Fibroblast of mammary gland (primary cell): ENCODE results near the gene GNGT1.

Experiments used
- DNase-seq: peaks from one replicate; pipeline ENCODE4 v3.0.0-alpha.2; 2010; ENCODE audit warnings: low read depth
- H3K4me3 ChIP-seq: 2 replicates; pipeline ENCODE4 v1.5.1; 2011; ENCODE audit warnings: low read depth, mild to moderate bottlenecking, low read length, moderate library complexity; ENCODE audit not compliant: control insufficient read depth
- TF ChIP-seq, protein P1 (sequence below): conservative IDR thresholded peaks from 2 replicates; pipeline ENCODE4 v1.5.1; 2011; ENCODE audit warnings: low read depth, low read length, inconsistent platforms; ENCODE audit not compliant: control insufficient read depth, insufficient read depth

GNGT1 gene

DNA sequence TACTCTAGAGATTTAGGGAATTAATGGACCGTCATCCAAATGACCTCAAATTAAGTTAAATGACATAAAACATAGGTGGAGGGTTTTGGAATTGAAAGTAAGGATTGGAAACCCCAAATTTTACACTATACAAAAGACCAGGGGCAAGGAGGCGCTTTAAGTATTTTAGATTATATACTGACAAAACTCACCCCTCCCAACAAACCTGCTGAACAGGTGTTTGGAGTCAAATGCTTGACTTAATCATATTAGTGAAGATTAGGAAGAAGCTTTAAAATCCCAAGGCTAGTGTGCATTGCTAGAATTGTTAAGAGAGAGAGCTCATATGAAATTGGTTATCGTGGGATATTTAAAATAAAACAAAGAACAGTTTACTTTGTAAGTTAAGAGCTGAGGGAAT, at the start of gene GNGT1:
GNGT1 (plus strand) TSS at position 301 of the 400 bp plus-strand sequence. CDS start 180 bp downstream, outside the sequence.
- DNase-seq = no peak
- TF ChIP-seq, protein P1, sequence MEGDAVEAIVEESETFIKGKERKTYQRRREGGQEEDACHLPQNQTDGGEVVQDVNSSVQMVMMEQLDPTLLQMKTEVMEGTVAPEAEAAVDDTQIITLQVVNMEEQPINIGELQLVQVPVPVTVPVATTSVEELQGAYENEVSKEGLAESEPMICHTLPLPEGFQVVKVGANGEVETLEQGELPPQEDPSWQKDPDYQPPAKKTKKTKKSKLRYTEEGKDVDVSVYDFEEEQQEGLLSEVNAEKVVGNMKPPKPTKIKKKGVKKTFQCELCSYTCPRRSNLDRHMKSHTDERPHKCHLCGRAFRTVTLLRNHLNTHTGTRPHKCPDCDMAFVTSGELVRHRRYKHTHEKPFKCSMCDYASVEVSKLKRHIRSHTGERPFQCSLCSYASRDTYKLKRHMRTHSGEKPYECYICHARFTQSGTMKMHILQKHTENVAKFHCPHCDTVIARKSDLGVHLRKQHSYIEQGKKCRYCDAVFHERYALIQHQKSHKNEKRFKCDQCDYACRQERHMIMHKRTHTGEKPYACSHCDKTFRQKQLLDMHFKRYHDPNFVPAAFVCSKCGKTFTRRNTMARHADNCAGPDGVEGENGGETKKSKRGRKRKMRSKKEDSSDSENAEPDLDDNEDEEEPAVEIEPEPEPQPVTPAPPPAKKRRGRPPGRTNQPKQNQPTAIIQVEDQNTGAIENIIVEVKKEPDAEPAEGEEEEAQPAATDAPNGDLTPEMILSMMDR = no peak
- H3K4me3 ChIP-seq = no peak within 1 kb of the TSS

DNA sequence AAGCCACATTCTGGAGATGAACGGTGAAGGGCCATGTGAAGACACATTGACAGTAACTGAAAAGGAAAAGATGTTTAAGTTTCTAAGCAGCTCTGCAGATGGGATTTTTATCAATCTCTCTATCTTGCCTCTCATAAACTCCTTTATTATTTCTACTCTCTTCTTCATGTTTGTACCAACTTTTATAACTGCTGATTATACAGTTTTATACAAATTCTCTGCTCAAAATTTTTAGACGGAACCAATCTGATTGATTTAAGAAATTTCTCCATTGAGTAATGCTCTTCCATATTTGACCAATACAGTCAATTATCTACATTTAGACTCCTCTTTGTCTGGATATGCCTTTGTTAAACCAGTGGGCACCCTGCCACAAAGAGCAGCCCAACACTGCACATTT, 47.5 kb upstream of the GNGT1 start:
- H3K4me3 ChIP-seq = no peak overlapping the region

DNA sequence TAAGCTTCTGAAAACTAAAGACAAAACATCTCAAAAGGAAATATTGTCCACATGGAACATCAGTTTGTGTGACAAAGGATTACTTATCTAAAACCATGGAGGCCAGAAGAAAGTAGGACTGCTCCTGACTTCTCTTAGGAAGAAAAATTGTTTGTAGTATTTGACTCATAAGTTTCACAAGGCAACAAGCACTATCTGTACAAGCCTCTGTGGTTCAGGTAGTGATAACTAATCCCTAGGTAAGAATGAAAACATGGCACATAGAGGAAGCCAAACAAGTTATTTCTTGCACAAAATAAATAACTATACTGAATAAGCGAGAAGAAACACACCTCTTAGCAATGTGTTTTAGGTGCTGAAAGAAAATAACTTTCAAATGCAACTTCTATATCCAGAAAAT, 46.1 kb upstream of the GNGT1 start:
- TF ChIP-seq, protein P1 = no peak
- DNase-seq = no peak

More for the DNA sequence above, 47.5 kb upstream of the GNGT1 start:
- TF ChIP-seq, protein P1 = no peak
- DNase-seq = no peak

DNA sequence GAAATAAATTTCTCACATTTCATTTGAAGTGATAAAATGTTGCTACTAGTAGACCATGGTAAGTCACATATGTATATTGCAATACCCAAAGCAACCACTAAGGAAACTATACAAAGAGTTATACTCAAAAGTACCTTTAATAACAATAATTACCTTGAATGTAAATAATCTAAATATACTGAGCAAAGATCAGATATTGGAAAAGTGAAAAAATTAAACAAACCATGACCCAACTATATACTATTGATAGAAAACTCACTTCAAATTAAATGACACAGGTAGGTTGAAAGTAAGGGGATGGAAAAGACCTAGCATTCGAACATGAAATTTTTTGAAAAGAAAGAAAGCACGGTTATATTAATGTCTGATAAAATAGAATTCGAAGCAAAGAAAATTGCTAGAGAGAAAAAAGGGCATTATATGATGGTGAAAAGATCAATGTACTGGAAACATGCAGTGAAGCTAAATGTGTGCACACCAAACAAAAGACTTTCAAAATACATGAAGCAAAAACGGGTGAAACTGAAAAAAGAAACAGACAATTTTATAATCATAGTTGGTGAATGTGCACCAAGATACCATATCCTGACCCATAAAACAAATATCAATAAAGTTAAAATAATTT, 44.9 kb upstream of the GNGT1 start:
- no peak for DNase-seq
- no peak overlapping the region for H3K4me3 ChIP-seq
- TF ChIP-seq, protein P1 = peak; percentile 26

More for the DNA sequence above, 46.1 kb upstream of the GNGT1 start:
- H3K4me3 ChIP-seq = no peak overlapping the region

DNA sequence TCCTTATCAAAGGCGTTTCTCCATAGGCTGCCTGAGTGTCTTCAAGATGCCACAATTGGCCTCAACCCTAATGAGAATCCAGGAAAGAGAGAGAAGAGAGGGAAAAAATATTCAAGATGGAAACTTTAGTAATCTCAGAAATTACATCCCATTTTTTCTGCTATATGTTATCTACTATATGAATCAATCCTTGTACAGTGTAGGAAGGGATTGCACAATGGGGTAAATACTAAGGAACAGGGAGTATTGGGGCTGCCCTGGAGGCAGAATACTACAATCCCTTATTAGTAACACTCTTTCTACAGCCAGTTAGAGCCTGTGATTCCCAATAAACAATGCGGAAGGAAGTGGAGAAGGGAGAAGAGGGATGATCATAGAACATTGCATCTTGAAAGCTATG, 43.7 kb upstream of the GNGT1 start:
- TF ChIP-seq, protein P1 = no peak
- DNase-seq = no peak
- no peak overlapping the region for H3K4me3 ChIP-seq

DNA sequence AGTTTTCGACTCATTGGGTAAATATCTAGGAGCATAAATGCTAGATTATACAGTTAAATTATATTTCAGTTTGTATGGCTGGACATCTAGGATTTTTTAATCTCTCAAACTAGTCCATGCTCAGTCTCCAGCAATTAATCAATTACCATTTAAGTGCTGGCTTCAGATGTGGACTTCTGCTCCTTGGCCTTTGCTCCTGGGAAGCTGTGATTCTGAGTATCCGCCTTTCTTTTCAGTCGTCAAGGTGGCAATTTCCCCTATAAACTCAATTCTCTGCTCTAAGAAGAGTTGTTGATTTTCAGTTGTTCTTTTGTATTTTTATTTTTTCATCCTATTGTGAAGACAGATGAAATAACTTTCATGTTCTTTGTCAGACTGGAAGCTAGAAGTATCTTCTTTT, 39.5 kb upstream of the GNGT1 start:
- no peak overlapping the region for H3K4me3 ChIP-seq
- TF ChIP-seq, protein P1 = no peak
- DNase-seq = no peak
